ENCODE data around the gene INPP5D. TPM values are rescaled to one million over a fixed set of nuclear protein-coding genes. Genes with fewer than 3 reads are reported as not detected.

INPP5D gene
- total and polyA plus RNA-seq, 2 of the 13 experiments (the other 11 are each of a cell fraction or from before 2014, with no cell fraction given) = 16.7 to 18.0 TPM

DNA sequence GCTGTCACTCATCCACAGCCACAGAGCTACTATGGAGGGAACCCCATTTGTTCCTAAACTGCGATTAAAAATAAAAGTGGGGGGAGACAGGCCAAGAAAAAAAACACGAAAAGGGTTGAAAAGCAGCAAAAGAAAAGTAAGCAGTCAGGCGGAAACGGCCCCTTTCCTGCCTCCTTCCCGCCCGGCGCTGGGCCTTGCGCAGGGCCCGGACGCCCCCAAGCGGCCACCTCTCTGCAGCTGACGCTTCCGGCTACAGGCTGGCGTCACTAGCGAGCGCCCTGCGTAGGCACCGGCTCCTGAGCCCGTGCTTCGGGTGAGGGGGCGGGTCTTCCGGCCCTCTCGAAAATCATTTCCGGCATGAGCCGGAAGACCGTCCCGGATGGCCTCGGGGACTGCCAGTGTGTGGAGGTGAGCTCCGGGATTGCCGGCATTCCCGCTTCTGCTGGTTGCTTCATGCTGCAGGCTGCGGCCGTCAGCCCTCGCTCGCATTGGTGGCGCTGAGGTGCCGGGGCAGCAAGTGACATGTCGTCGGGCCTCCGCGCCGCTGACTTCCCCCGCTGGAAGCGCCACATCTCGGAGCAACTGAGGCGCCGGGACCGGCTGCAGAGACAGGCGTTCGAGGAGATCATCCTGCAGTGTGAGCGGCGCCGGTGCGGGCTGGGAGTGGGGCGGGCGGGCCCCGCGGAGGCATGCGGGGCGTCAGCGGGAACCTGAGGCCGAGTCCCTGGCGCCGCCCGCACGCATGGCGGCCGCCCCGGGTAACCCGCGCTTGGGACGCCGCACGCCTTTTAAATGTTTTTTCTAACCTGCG is 191.4 kb downstream of the INPP5D start, which contains the start of gene ATG16L1 (continued):
- TF ChIP-seq IKZF4 (CRISPR knock-in tag; IDR thresholded peaks at IDR 0.05; ENCODE audit: borderline replicate concordance, low read depth, not compliant biosample characterization) (no peak), CREB1 (IDR thresholded peaks at IDR 0.05) (peak; percentile 98), CREB1 (CRISPR knock-in tag; IDR thresholded peaks at IDR 0.05) (peak; percentile 99), RFX5 (IDR thresholded peaks at IDR 0.05; ENCODE audit: low read depth, low read length) (peak; percentile 71), ZNF781 (CRISPR knock-in tag; IDR thresholded peaks at IDR 0.05; ENCODE audit: borderline replicate concordance, not compliant biosample characterization) (no peak), HNF1B (CRISPR knock-in tag; IDR thresholded peaks at IDR 0.05) (peak; percentile 97), ZSCAN21 (CRISPR knock-in tag; IDR thresholded peaks at IDR 0.05; ENCODE audit: borderline replicate concordance) (peak; percentile 70; the same call in 1 of the 2 replicates), ZNF33A (CRISPR knock-in tag; IDR thresholded peaks at IDR 0.05; ENCODE audit: borderline replicate concordance) (peak; percentile 86; the same call in 1 of the 2 replicates), ZNF383 (CRISPR knock-in tag; IDR thresholded peaks at IDR 0.05; ENCODE audit: borderline replicate concordance) (peak; percentile 94; the same call in 1 of the 2 replicates), MZF1 (CRISPR knock-in tag; IDR thresholded peaks at IDR 0.05; ENCODE audit: borderline replicate concordance) (no peak), MAX (IDR thresholded peaks at IDR 0.05) (peak; percentile 91), BORCS8-MEF2B (CRISPR knock-in tag; IDR thresholded peaks at IDR 0.05) (peak; percentile 84; the same call in 1 of the 2 replicates), ZNF224 (CRISPR knock-in tag; IDR thresholded peaks at IDR 0.05) (peak; percentile 84; the same call in 1 of the 2 replicates), RFX3 (CRISPR knock-in tag; IDR thresholded peaks at IDR 0.05) (peak; percentile 32; the same call in 1 of the 2 replicates), NFE2 (CRISPR knock-in tag; IDR thresholded peaks at IDR 0.05) (no peak), ZNF616 (CRISPR knock-in tag; IDR thresholded peaks at IDR 0.05; ENCODE audit: low read depth) (no peak; the same call in 1 of the 2 replicates), ZNF121 (CRISPR knock-in tag; IDR thresholded peaks at IDR 0.05) (0 out of 2 replicates have a peak, but pooled peaks have one; percentile 59), ARHGAP35 (CRISPR knock-in tag; IDR thresholded peaks at IDR 0.05; ENCODE audit: borderline replicate concordance) (0 out of 2 replicates have a peak, but pooled peaks have one; percentile 72), MYPOP (CRISPR knock-in tag; IDR thresholded peaks at IDR 0.05) (peak; percentile 63; the same call in 1 of the 2 replicates), KDM1A (CRISPR knock-in tag; IDR thresholded peaks at IDR 0.05) (no peak; the same call in 1 of the 2 replicates), ZMAT5 (CRISPR knock-in tag; IDR thresholded peaks at IDR 0.05; ENCODE audit: borderline replicate concordance, low read depth) (no peak), DNMT1 (CRISPR knock-in tag; IDR thresholded peaks at IDR 0.05) (peak; percentile 90; the same call in 1 of the 2 replicates)
- TF ChIP-seq, protein P1, sequence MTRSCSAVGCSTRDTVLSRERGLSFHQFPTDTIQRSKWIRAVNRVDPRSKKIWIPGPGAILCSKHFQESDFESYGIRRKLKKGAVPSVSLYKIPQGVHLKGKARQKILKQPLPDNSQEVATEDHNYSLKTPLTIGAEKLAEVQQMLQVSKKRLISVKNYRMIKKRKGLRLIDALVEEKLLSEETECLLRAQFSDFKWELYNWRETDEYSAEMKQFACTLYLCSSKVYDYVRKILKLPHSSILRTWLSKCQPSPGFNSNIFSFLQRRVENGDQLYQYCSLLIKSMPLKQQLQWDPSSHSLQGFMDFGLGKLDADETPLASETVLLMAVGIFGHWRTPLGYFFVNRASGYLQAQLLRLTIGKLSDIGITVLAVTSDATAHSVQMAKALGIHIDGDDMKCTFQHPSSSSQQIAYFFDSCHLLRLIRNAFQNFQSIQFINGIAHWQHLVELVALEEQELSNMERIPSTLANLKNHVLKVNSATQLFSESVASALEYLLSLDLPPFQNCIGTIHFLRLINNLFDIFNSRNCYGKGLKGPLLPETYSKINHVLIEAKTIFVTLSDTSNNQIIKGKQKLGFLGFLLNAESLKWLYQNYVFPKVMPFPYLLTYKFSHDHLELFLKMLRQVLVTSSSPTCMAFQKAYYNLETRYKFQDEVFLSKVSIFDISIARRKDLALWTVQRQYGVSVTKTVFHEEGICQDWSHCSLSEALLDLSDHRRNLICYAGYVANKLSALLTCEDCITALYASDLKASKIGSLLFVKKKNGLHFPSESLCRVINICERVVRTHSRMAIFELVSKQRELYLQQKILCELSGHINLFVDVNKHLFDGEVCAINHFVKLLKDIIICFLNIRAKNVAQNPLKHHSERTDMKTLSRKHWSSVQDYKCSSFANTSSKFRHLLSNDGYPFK (CRISPR knock-in tag; IDR thresholded peaks at IDR 0.05; ENCODE audit: borderline replicate concordance) = peak; percentile 96
